Measurements from ENCODE around the gene DNHD1. TPM values are rescaled to one million over a fixed set of nuclear protein-coding genes. Genes with fewer than 3 reads are reported as not detected.
A peak's percentile ranks its signal among the peaks of the same experiment; 100 is the strongest.

DNHD1 gene
- total RNA-seq, 1 donor from 2014 or later: 8.2 TPM

DNA sequence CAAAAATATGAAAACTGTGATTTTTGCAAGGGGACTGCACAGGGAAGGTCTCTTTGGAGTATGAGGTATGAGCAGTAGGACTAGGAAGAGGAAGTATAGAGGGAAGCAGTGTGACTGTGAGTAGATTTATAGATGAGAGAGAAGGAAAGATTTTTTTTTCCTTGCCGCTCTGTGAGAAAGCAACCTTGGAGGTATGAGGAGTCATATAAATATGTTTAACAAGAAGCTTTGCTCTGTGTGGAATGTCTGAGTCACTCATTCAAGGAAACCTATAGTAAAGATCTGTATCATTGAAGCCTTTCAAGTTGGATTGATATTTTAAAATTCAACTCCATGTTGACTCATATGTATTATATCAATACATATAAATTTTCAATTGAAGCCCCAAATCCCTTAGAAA lies 26.2 kb downstream of the DNHD1 start:
- intact Hi-C loops (cut with DNase I): no loop called here
- no peak for DNase-seq (ENCODE audit: low spot score)

DNA sequence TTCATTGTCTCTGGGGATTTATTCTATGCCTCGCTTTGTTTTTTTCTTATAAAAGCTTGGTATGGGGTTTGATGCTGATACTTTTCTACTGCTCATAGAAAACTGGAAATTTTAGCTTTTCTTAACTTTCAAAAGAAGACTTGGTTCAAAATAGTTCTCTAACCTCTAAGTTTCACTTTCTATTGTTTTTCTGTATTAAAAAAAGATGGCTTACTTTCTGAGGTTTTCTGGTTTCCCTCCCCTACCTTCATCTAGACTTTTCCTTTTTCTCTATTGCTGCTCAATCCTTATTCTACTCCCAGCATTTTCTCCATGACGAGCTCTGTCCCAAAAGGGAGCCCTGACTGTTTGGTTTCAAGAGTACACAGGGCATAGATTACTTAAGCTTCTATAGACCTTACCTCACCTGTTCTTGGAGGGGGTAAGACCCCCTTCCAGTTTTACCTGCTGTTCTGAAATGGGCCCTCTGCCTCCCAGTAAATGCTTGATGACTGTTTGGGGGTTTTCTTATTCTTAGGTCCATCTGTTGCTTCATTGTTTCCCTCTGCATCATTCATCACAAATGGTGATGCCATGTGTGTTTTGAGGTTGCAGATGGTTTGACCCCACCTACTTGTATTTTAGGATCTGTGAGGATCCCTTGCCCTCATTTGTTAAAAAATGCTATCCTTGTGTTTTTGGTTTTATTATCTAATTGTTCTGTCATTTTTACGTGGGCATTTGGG lies 29.5 kb downstream of the DNHD1 start:
- no peak for DNase-seq (ENCODE audit: low spot score)
- intact Hi-C loops (cut with DNase I): no loop called here

DNA sequence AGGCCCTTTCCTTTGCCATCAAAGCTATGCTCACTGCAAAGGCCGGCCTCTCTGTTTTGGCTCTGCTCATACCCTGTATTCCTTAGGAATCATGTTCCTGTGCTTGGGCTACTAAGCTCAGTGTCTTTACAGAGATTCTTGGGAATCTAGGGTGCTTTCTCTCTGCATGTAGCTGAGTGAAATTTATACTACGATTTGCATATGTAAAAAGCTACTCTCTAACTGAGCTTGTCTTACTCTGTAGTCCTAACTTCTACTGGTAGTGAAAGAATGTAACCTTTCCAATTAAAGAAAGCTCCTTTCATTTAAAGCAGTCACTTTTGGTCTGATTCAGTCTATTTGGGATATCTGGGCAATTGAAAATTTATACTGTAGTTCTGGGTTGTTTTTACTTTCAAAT lies 32.2 kb downstream of the DNHD1 start:
- intact Hi-C loops (cut with DNase I): no loop called here

GRCh38 chr11:6530848-6531247 lies 33.8 kb downstream of the DNHD1 start:
- intact Hi-C loops (cut with DNase I): loop anchor here (2.0 to 5.0 kb wide), 4 partner anchors 56 to 176 kb away; partner anchors contain the start of genes ILK, MRPL17 and RRP8
- DNase-seq (ENCODE audit: low spot score): no peak

More for the DNA sequence above, 32.2 kb downstream of the DNHD1 start:
- DNase-seq (ENCODE audit: low spot score): no peak

DNA sequence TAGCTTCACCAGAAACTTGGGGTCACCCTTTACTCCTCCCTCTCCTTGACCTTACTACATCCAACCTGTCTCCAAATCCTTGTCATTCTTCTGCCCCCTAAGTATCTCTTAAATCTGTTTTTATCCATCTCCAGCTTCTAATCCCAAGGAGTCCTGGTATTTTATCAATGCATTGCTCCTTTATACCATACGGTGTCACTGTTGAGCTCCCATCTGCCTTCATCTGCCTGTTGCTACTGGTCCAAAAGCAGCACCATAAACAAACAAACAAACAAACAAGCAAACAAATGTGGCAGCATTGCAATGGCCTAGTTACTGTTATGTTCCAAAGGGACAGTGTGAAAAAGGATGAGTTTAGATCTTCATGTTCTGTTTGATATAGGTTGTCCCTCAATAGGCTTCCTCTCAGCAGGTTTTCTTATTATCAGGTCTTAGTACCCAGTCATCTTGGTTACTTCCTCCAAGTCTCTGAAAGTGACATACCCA lies 34.2 kb downstream of the DNHD1 start:
- no peak for DNase-seq (ENCODE audit: low spot score)
- intact Hi-C loops (cut with DNase I): loop anchor here (2.0 to 5.0 kb wide), 4 partner anchors 56 to 175 kb away; partner anchors contain the start of genes ILK, MRPL17 and RRP8

DNA sequence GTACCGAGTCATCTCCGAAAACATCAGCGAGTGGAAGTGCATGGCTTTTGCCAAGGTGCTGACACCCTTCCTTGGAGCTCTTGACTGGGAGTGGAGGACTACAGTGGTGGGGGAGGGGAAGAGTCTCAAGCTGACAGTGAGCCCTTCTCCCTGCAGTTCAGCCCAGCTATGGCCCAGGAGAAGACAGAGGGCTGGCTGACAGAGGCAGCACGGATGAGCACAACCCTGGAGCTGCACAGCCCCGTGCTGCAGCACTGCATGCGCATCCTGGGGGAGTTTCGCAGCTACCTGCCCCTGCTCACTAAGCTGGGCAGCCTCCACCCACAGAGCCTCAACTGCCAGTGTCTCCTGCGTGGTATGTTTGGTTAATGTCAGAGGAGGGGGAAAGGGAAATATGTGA lies 41.4 kb downstream of the DNHD1 start:
- intact Hi-C loops (cut with DNase I): no loop called here
- DNase-seq (ENCODE audit: low spot score): no peak

- intact Hi-C loops (cut with DNase I): no loop called here
- no peak for DNase-seq (ENCODE audit: low spot score)
Observed at GRCh38 chr11:6538945-6539344, 41.9 kb downstream of the DNHD1 start.

GRCh38 chr11:6539748-6540268 lies 42.7 kb downstream of the DNHD1 start:
- intact Hi-C loops (cut with DNase I): no loop called here
- DNase-seq (ENCODE audit: low spot score): no peak

GRCh38 chr11:6541356-6541755 lies 44.3 kb downstream of the DNHD1 start:
- intact Hi-C loops (cut with DNase I): no loop called here
- no peak for DNase-seq (ENCODE audit: low spot score)

- intact Hi-C loops (cut with DNase I): no loop called here
- no peak for DNase-seq (ENCODE audit: low spot score)
Observed at GRCh38 chr11:6542727-6543126, 45.6 kb downstream of the DNHD1 start.

- intact Hi-C loops (cut with DNase I): no loop called here
- no peak for DNase-seq (ENCODE audit: low spot score)
Observed at GRCh38 chr11:6544921-6545850, 48.1 kb downstream of the DNHD1 start.

DNA sequence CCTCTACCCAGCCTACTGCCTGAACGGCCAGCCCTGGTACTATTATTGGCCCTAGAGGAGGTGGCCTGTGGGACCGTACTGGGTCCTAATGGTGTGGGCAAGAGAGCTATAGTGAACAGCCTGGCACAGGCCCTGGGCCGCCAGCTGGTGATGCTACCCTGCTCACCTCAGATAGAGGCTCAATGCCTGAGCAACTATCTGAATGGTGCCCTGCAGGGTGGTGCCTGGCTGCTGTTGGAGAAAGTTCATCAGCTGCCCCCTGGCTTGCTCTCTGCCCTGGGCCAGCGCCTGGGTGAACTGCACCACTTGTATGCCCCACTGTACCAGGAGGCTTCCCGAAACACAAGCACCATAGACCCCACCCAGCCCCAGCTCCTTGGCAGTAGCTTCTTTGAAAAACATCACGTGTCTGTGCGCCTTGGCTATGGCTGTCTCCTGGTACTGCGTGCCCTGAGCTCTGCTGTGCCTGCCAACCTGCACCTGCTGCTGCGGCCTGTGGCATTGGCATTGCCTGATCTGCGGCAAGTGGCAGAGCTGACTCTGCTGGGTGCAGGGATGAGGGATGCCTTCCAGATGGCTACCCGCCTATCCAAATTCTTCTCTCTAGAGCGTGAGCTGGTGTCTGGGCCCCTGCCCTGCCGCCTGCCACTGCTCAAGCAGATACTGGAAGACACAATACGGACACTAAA lies 49.0 kb downstream of the DNHD1 start:
- intact Hi-C loops (cut with DNase I): no loop called here
- peak; percentile 78 for DNase-seq (ENCODE audit: low spot score)

DNA sequence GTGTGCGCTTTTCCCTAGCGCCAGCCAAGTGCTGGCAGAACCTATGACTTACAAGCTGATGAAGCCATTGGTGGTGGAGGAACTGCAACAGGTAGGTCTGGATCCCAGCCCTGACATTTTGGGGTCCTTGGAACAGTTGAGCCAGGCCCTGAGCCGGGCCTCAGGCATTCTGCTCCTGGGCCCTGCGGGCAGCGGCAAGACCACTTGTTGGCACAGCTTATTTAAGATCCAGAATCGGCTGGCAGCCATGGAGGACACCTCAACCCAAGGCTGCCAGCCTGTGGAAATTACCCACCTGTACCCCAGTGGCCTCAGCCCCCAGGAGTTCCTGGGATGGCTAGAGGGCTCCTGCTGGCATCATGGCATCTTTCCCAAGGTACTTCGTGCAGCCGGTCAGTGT lies 49.7 kb downstream of the DNHD1 start:
- intact Hi-C loops (cut with DNase I): no loop called here

DNA sequence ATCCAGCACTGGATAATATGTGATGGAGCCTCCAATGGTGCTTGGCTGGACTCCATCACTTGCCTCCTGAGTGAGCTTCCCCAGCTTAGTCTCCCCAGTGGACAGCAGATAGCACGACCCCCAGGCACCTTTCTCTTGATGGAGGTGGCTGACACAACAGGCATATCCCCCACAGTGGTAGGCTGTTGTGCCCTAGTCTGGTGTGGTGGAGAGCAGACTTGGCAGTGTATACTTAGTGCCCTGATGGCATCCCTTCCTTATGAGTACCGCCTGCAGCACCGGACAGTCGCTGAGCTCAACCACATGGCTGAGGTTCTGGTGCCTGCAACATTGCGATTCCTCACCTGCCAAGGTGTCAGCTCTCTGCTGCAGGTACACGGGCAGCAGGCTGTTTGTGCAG lies 50.1 kb downstream of the DNHD1 start:
- intact Hi-C loops (cut with DNase I): no loop called here
- DNase-seq (ENCODE audit: low spot score): no peak

More for the DNA sequence above, 49.7 kb downstream of the DNHD1 start:
- DNase-seq (ENCODE audit: low spot score): no peak

GRCh38 chr11:6548121-6548520 lies 51.0 kb downstream of the DNHD1 start:
- DNase-seq (ENCODE audit: low spot score): no peak
- intact Hi-C loops (cut with DNase I): no loop called here

- DNase-seq (ENCODE audit: low spot score): no peak
- intact Hi-C loops (cut with DNase I): no loop called here
Observed at GRCh38 chr11:6548641-6549040, 51.6 kb downstream of the DNHD1 start.

DNA sequence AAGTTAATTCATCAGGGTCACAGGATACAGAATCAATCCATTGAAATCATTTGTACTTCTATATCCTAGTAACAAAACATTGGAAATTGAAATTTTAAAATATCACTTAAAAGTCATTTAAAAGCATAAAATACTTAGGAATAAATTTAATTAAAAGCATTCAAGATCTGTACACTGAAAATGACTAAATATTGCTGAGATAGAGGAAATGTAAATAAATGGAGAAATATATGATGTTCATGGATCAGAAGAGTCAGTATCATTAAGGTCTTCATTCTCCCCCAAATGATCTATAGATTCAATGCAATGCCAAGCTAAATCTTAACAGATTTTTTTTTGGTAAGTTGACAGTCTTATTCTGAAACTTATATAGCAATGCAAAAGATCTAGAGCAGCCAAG lies 56.6 kb downstream of the DNHD1 start:
- intact Hi-C loops (cut with DNase I): no loop called here
- no peak for DNase-seq (ENCODE audit: low spot score)

DNA sequence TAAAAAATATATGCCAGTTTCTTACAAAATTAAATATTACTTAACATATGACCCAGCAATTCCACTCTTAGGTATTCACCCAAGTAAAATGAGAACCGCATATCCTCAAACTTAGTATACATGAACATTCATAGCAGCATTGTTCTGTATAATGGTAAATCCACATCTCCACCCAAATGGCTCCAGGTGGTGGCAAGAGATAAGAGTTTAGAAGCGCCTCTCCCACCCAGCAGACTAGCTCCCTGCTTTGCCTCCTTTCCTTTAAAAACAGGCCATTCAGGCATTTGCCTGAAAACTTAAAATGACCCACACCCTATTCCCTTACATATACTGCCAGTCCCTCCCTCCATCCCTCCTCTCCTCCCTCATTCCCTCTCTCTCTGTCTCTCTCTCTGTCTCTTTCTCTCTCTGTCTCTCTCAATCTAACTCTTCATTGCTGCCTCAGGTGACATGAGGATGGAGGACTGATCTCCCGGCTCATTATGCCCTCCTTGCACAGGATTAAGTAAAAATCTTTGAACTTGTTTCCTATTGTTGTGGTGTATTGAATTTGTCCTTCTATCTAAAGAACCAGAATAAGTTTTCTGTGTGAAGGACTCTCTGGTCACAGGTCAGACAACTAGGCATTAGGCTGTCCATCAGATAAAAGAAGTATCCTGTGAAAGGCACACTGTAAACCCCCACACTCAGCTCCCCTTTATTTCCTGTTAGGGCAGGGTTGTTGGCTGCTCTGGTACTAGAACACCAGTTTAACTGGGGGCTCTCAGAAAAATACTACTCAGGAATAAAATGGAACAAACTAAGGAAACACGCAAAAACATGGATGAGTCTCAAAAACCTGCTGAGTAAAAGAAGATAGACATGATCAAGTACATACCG lies 58.0 kb downstream of the DNHD1 start:
- DNase-seq (ENCODE audit: low spot score): no peak
- intact Hi-C loops (cut with DNase I): no loop called here

Measured in cardiac septum (tissue), 1 donor.